ENCODE data around the gene SORCS2.

DNA sequence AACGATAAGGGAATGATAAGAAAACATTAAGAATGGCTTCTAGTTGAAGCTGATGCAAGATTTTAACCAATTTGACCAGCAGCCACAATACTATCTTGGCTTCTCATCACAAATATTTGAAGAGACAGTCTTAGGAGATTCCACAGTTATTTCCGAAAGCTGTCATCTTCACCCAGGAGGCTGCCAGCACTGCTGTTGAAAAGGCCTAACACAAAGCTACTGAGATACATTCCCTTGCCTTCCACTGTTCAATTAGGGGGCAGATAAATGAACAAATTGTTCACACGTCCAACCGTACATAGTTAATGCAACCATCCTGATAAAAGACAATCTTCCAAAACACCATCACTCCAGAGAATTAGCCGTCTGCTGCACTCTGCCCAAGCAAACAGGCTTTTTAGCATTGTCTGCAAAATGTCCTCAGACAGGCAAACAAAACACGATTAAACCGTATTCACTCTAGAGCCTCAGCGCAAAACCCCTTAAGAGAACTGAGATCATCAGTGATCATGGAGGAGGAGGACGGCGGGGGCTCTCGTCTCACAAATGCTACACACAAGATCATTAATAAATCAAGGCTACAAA lies 432.1 kb downstream of the SORCS2 start:
- TF ChIP-seq, protein P1, sequence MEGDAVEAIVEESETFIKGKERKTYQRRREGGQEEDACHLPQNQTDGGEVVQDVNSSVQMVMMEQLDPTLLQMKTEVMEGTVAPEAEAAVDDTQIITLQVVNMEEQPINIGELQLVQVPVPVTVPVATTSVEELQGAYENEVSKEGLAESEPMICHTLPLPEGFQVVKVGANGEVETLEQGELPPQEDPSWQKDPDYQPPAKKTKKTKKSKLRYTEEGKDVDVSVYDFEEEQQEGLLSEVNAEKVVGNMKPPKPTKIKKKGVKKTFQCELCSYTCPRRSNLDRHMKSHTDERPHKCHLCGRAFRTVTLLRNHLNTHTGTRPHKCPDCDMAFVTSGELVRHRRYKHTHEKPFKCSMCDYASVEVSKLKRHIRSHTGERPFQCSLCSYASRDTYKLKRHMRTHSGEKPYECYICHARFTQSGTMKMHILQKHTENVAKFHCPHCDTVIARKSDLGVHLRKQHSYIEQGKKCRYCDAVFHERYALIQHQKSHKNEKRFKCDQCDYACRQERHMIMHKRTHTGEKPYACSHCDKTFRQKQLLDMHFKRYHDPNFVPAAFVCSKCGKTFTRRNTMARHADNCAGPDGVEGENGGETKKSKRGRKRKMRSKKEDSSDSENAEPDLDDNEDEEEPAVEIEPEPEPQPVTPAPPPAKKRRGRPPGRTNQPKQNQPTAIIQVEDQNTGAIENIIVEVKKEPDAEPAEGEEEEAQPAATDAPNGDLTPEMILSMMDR (IDR thresholded peaks at IDR 0.05): no peak
- no peak for TF ChIP-seq POLR2A (IDR thresholded peaks at IDR 0.05)

Data from uterus (tissue), 2 donors.